Measurements from ENCODE around the gene RBPJL.
"Not testable (repeated sequence)": the region's sequence is repeated elsewhere in the genome, so short reads cannot be mapped to it uniquely, and the experiment has no call there.

The RBPJL gene

GRCh38 chr20:45344168-45344860 lies 37.7 kb downstream of the RBPJL start:
- H3K36me3 ChIP-seq (ENCODE audit: insufficient read depth, low read length), result peaks cover 3% of the 10 kb centered on the region; the same call in 1 of the 2 replicates
- peak overlapping the region; percentile 37 for H3K9ac ChIP-seq (ENCODE audit: low read depth, low read length)
- H3K4me3 ChIP-seq (ENCODE audit: low read length), result no peak overlapping the region; the same call in 1 of the 2 replicates
- no peaks in the 10 kb centered on the region for H3K27me3 ChIP-seq (ENCODE audit: insufficient read depth, low read length)
- no peaks in the 10 kb centered on the region for H3K9me3 ChIP-seq (ENCODE audit: insufficient read depth, low read depth, low read length)
- H3K27ac ChIP-seq (ENCODE audit: low read depth, low read length), result peak overlapping the region; percentile 96
- WGBS, result 52% methylated on average over 9 of the region's 9 CpGs
- H3K4me1 ChIP-seq (ENCODE audit: insufficient read depth, low read length), result peaks cover 76% of the 10 kb centered on the region

DNA sequence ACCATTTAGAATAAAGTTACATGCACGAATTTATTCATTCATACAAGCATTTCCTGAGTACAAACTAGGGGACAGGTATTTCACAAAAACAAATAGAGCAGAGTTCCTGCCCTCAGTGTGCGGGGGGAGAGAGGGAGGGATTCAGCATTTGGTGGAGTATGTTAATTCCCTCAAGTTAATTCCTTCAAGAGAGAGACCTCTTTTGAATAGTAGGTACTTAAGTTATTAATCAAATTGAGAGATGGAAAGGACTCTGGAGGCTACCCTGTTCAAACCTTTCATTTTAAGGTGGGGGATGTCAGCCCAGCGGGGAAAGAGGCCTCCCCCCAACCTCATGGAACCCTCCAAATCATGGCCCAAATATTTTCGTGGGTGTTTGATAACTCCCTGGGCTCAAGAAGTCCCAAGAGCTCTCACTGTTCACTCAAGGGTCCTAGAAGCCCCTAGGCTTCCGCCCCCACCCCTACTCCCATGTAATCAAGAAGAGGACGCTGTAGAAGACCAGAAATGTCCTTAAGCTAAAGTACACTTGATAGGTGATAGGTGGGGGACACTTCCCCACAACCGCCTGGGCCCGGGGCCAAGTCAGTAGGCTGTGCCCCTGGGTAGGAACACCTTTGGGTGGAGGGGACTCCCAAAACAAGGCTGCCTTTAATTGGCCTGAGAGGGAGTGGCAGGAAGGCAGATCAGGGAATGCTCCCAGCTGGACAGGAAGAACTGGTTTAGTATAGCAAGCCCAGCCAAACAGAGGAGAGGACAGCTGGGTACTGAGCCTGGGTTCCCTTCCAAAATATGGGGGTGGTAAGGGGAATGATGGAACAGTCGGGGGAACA lies 38.7 kb downstream of the RBPJL start:
- Histone ChIP-seq H3K4me3 (ENCODE audit: low read length) (0 out of 2 replicates have a peak overlapping the region, but pooled peaks have one; percentile 81), H3K9ac (ENCODE audit: low read depth, low read length) (no peak overlapping the region), H3K4me1 (ENCODE audit: insufficient read depth, low read length) (peaks cover 70% of the 10 kb centered on the region), H3K9me3 (ENCODE audit: insufficient read depth, low read depth, low read length) (no peaks in the 10 kb centered on the region), H3K27ac (ENCODE audit: low read depth, low read length) (peak overlapping the region; percentile 96; the same call in 1 of the 2 replicates), H3K27me3 (ENCODE audit: insufficient read depth, low read length) (no peaks in the 10 kb centered on the region), H3K36me3 (ENCODE audit: insufficient read depth, low read length) (peaks cover under 1% of the 10 kb centered on the region; the same call in 1 of the 2 replicates)
- WGBS, result 61% methylated on average over 9 of the region's 9 CpGs

DNA sequence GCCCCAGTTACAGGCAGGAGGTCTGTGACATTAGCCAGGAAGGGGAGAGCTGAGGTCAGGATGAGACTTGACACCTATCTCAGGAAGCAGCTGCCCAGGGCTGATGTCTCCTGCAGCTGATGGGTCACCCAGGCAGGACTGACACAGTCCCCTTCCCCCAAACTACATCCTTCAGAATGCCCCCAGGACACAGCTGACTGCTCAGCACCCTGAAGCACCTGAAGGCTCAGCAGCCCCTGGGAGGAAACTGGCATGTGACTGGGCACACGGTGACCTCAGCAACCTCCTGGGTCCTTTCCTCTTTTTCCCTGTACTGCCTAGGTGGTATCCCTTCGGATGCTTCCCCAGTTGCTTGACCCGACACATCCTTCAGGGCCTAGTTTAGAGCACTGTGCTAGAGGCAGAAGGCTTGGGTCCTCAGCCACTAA lies 39.7 kb downstream of the RBPJL start:
- Histone ChIP-seq H3K36me3 (ENCODE audit: insufficient read depth, low read length) (no peaks in the 10 kb centered on the region; the same call in 1 of the 2 replicates), H3K27me3 (ENCODE audit: insufficient read depth, low read length) (no peaks in the 10 kb centered on the region), H3K4me3 (ENCODE audit: low read length) (peak overlapping the region; percentile 81), H3K4me1 (ENCODE audit: insufficient read depth, low read length) (peaks cover 60% of the 10 kb centered on the region), H3K9me3 (ENCODE audit: insufficient read depth, low read depth, low read length) (no peaks in the 10 kb centered on the region), H3K9ac (ENCODE audit: low read depth, low read length) (peak overlapping the region; percentile 80; the same call in 1 of the 2 replicates), H3K27ac (ENCODE audit: low read depth, low read length) (no peak overlapping the region)
- WGBS, result 59% methylated on average over 3 of the region's 3 CpGs

GRCh38 chr20:45346851-45347250 lies 40.2 kb downstream of the RBPJL start:
- Histone ChIP-seq H3K4me3 (ENCODE audit: low read length) (peak overlapping the region; percentile 81), H3K36me3 (ENCODE audit: insufficient read depth, low read length) (no peaks in the 10 kb centered on the region; the same call in 1 of the 2 replicates), H3K9ac (ENCODE audit: low read depth, low read length) (peak overlapping the region; percentile 80), H3K27me3 (ENCODE audit: insufficient read depth, low read length) (no peaks in the 10 kb centered on the region), H3K9me3 (ENCODE audit: insufficient read depth, low read depth, low read length) (no peaks in the 10 kb centered on the region), H3K4me1 (ENCODE audit: insufficient read depth, low read length) (peaks cover 55% of the 10 kb centered on the region), H3K27ac (ENCODE audit: low read depth, low read length) (no peak overlapping the region)
- WGBS, result 33% methylated on average over 5 of the region's 5 CpGs

GRCh38 chr20:45347297-45347935 lies 40.8 kb downstream of the RBPJL start:
- Histone ChIP-seq H3K9me3 (ENCODE audit: insufficient read depth, low read depth, low read length) (no peaks in the 10 kb centered on the region), H3K27ac (ENCODE audit: low read depth, low read length) (peak overlapping the region; percentile 27; the same call in 1 of the 2 replicates), H3K27me3 (ENCODE audit: insufficient read depth, low read length) (no peaks in the 10 kb centered on the region), H3K36me3 (ENCODE audit: insufficient read depth, low read length) (no peaks in the 10 kb centered on the region; the same call in 1 of the 2 replicates), H3K4me3 (ENCODE audit: low read length) (peak overlapping the region; percentile 81), H3K4me1 (ENCODE audit: insufficient read depth, low read length) (peaks cover 49% of the 10 kb centered on the region), H3K9ac (ENCODE audit: low read depth, low read length) (peak overlapping the region; percentile 80)
- WGBS, result 5% methylated on average over 8 of the region's 10 CpGs

DNA sequence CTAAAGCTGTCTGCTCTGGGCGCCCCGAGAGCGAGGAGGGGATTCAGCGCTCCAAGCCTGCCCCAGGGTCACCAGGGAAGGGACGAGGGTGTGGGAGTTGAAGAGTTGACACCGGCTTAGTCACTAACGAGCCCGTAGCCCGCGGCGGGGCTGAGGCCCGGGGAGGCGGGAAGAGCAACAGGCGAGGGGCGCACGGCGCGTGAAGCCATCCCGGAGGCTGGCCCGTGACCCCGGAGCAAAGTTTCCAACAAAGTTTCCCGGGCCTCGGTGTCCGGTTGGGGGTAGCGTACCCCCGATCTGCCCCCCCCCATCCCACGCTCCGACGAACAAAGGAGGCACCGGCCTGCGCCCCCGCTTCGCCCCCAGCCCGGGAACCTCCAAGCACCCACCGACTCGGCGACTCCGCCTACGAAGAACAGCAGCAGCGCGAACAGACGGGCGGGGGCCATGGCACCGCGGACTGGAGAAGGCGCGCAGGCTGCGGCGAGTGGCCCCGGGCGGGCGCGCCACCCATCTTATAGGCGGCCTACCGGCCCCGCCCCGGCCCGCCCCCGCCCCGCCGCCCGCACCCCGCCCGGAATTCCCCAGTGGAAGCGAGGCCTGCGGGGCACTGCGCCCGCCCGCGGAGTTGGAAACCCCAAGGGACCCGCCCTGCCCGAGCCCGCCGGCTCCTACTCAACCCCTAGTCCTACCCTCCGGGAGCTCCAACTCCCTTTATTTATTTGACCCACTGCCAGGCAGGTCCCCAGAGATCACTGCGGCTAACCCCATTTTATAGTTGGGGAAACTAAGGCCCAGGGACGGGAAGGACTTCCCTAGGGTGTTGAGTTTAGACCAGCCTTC lies 41.5 kb downstream of the RBPJL start, which contains the start of gene SDC4:
TSS of gene SDC4 (minus strand) at position 489 of the 843 bp plus-strand sequence. CDS start at position 449, 40 bp downstream.
- Histone ChIP-seq H3K9ac (ENCODE audit: low read depth, low read length) (peak within 1 kb of the TSS; percentile 80), H3K27me3 (ENCODE audit: insufficient read depth, low read length) (no peaks in the 10 kb centered on the region), H3K4me1 (ENCODE audit: insufficient read depth, low read length) (peaks cover 43% of the 10 kb centered on the region), H3K27ac (ENCODE audit: low read depth, low read length) (peak within 1 kb of the TSS; percentile 55; the same call in 1 of the 2 replicates), H3K4me3 (ENCODE audit: low read length) (peak within 1 kb of the TSS; percentile 81), H3K9me3 (ENCODE audit: insufficient read depth, low read depth, low read length) (no peaks in the 10 kb centered on the region), H3K36me3 (ENCODE audit: insufficient read depth, low read length) (no peaks in the 10 kb centered on the region; the same call in 1 of the 2 replicates)
- 1% methylated on average over 72 of the region's 77 CpGs for WGBS

DNA sequence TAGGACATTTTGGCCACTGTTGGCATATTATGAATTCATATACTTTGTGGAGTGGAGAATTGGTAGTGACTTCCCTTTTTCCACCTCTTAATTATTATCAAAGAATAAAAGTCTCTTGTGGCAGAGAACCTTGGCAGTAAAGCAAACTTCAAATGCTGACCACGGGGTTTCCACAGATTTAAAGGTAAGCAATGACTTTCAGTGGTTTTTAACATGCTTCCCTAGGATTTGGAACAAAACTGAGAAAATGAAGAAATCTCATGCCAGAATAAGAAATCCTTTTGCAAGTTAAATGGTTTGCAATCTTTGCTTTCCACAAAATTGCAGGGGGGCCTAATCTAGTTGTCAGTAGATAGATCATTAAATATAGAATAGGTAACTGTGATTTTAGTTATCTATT lies 43.6 kb downstream of the RBPJL start:
- H3K9me3 ChIP-seq (ENCODE audit: insufficient read depth, low read depth, low read length), result no peaks in the 10 kb centered on the region
- peaks cover 30% of the 10 kb centered on the region for H3K4me1 ChIP-seq (ENCODE audit: insufficient read depth, low read length)
- H3K9ac ChIP-seq (ENCODE audit: low read depth, low read length), result no peak overlapping the region
- H3K36me3 ChIP-seq (ENCODE audit: insufficient read depth, low read length), result no peaks in the 10 kb centered on the region
- H3K27me3 ChIP-seq (ENCODE audit: insufficient read depth, low read length), result no peaks in the 10 kb centered on the region
- no peak overlapping the region for H3K4me3 ChIP-seq (ENCODE audit: low read length)
- H3K27ac ChIP-seq (ENCODE audit: low read depth, low read length), result no peak overlapping the region
- WGBS, result 90% methylated on average over 1 of the region's 1 CpG

- 94% methylated on average over 10 of the region's 10 CpGs for WGBS
- not testable (repeated sequence) for H3K36me3 ChIP-seq (ENCODE audit: insufficient read depth, low read length); H3K9me3 ChIP-seq (ENCODE audit: insufficient read depth, low read depth, low read length); H3K27me3 ChIP-seq (ENCODE audit: insufficient read depth, low read length); H3K4me3 ChIP-seq (ENCODE audit: low read length); H3K9ac ChIP-seq (ENCODE audit: low read depth, low read length); H3K27ac ChIP-seq (ENCODE audit: low read depth, low read length)
- H3K4me1 ChIP-seq (ENCODE audit: insufficient read depth, low read length), result peaks cover 24% of the 10 kb centered on the region
These were observed 44.2 kb downstream of the RBPJL start for GRCh38 chr20:45350795-45351194.

DNA sequence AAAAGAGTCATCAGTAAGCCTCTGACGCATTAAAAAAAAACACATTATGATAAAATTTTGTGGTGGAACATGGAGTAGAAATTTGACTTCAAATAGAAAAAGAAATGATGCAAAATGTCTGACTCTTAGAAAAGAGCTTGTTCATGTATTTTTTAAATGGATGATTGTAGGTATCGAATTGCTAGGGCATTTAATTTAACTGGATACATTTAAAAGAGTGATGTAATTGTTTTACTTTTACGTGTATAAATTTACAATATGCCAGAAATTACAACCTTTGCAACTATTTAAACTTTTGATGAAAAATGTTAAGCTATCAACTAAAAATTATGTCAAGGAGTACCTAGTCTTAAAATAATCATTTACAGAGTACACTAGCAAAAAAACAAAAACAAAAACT lies 46.1 kb downstream of the RBPJL start:
- WGBS, result 97% methylated on average over 2 of the region's 3 CpGs

GRCh38 chr20:45353746-45354145 lies 47.1 kb downstream of the RBPJL start:
- H3K27ac ChIP-seq (ENCODE audit: low read depth, low read length), result no peak overlapping the region
- H3K36me3 ChIP-seq (ENCODE audit: insufficient read depth, low read length), result no peaks in the 10 kb centered on the region
- 75% methylated on average over 1 of the region's 1 CpG for WGBS
- no peak overlapping the region for H3K9ac ChIP-seq (ENCODE audit: low read depth, low read length)
- H3K4me3 ChIP-seq (ENCODE audit: low read length), result no peak overlapping the region
- no peaks in the 10 kb centered on the region for H3K27me3 ChIP-seq (ENCODE audit: insufficient read depth, low read length)
- H3K4me1 ChIP-seq (ENCODE audit: insufficient read depth, low read length), result peaks cover 16% of the 10 kb centered on the region
- no peaks in the 10 kb centered on the region for H3K9me3 ChIP-seq (ENCODE audit: insufficient read depth, low read depth, low read length)

More for the DNA sequence above, 46.1 kb downstream of the RBPJL start:
- no peaks in the 10 kb centered on the region for H3K9me3 ChIP-seq (ENCODE audit: insufficient read depth, low read depth, low read length)
- H3K27me3 ChIP-seq (ENCODE audit: insufficient read depth, low read length), result no peaks in the 10 kb centered on the region
- H3K9ac ChIP-seq (ENCODE audit: low read depth, low read length), result no peak overlapping the region
- no peak overlapping the region for H3K27ac ChIP-seq (ENCODE audit: low read depth, low read length)
- H3K4me3 ChIP-seq (ENCODE audit: low read length), result no peak overlapping the region
- H3K4me1 ChIP-seq (ENCODE audit: insufficient read depth, low read length), result peaks cover 8% of the 10 kb centered on the region
- H3K36me3 ChIP-seq (ENCODE audit: insufficient read depth, low read length), result no peaks in the 10 kb centered on the region
